Measurements from ENCODE around the gene METRNL.
"Not testable (repeated sequence)": the region's sequence is repeated elsewhere in the genome, so short reads cannot be mapped to it uniquely, and the experiment has no call there.

The METRNL gene

DNA sequence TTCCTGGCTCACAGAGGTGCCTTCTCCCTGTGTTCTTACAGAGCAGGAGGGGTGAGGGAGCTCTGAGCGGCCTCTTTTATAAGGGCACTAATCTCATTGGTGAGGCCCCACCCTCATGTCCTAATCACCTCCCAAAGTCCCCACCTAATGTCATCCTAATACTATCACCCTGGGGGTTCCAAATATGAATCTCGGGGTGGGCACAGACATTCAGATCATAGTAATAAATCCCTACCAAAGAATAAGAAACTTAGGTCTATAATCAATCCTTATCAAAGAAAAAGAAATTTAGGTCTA is 32.3 kb upstream of the METRNL start:
- peaks cover 28% of the 10 kb centered on the region; the same call in 1 of the 2 replicates for H3K36me3 ChIP-seq (ENCODE audit: low read depth)
- TF ChIP-seq, protein P1, sequence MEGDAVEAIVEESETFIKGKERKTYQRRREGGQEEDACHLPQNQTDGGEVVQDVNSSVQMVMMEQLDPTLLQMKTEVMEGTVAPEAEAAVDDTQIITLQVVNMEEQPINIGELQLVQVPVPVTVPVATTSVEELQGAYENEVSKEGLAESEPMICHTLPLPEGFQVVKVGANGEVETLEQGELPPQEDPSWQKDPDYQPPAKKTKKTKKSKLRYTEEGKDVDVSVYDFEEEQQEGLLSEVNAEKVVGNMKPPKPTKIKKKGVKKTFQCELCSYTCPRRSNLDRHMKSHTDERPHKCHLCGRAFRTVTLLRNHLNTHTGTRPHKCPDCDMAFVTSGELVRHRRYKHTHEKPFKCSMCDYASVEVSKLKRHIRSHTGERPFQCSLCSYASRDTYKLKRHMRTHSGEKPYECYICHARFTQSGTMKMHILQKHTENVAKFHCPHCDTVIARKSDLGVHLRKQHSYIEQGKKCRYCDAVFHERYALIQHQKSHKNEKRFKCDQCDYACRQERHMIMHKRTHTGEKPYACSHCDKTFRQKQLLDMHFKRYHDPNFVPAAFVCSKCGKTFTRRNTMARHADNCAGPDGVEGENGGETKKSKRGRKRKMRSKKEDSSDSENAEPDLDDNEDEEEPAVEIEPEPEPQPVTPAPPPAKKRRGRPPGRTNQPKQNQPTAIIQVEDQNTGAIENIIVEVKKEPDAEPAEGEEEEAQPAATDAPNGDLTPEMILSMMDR (IDR thresholded peaks at IDR 0.05; ENCODE audit: poor library complexity, severe bottlenecking) = no peak
- ATAC-seq (ENCODE audit: low read depth) (no peak), DNase-seq (ENCODE audit: low spot score) (no peak)
- H3K9me3 ChIP-seq (ENCODE audit: severe bottlenecking) = no peaks in the 10 kb centered on the region
- peaks cover 12% of the 10 kb centered on the region for H3K4me1 ChIP-seq (ENCODE audit: insufficient read depth, poor library complexity, severe bottlenecking)
- no peak overlapping the region for H3K27ac ChIP-seq (ENCODE audit: poor library complexity, severe bottlenecking)
- no peak overlapping the region for H3K4me3 ChIP-seq (ENCODE audit: severe bottlenecking)
- no peaks in the 10 kb centered on the region for H3K27me3 ChIP-seq (ENCODE audit: insufficient read depth, poor library complexity, severe bottlenecking)

DNA sequence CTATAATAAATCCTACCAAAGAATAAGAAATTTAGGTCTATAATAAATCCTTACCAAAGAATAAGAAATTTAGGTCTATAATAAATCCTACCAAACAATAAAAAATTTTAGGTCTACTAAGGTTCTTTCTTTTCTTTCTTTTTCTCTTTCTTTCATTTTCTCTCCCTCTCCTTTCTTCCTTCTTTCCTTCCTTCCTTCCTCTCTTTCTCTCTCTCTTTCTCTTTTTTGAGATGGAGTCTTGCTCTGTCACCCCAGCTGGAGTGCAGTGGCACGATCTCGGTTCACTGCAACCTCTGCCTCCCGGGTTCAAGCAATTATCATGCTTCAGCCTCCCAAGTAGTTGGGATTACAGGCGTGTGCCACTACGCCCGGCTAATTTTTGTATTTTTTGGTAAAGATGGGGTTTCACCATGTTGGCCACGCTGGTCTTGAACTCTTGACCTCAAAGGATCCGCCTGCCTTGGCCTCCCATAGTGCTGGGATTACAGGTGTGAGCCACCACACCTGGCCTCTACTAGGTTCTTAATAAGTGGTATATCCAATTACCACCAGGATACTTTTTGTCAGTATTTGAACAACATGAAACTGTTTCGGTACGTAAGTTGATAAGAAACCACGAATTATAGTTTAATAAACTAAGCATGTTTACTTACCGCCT is 31.5 kb upstream of the METRNL start:
- H3K9me3 ChIP-seq (ENCODE audit: severe bottlenecking); H3K27me3 ChIP-seq (ENCODE audit: insufficient read depth, poor library complexity, severe bottlenecking); ATAC-seq (ENCODE audit: low read depth); DNase-seq (ENCODE audit: low spot score); H3K4me3 ChIP-seq (ENCODE audit: severe bottlenecking): not testable (repeated sequence)
- Histone ChIP-seq H3K4me1 (ENCODE audit: insufficient read depth, poor library complexity, severe bottlenecking) (peaks cover 12% of the 10 kb centered on the region), H3K36me3 (ENCODE audit: low read depth) (peaks cover 23% of the 10 kb centered on the region; the same call in 1 of the 2 replicates), H3K27ac (ENCODE audit: poor library complexity, severe bottlenecking) (peak overlapping the region; percentile 50)

DNA sequence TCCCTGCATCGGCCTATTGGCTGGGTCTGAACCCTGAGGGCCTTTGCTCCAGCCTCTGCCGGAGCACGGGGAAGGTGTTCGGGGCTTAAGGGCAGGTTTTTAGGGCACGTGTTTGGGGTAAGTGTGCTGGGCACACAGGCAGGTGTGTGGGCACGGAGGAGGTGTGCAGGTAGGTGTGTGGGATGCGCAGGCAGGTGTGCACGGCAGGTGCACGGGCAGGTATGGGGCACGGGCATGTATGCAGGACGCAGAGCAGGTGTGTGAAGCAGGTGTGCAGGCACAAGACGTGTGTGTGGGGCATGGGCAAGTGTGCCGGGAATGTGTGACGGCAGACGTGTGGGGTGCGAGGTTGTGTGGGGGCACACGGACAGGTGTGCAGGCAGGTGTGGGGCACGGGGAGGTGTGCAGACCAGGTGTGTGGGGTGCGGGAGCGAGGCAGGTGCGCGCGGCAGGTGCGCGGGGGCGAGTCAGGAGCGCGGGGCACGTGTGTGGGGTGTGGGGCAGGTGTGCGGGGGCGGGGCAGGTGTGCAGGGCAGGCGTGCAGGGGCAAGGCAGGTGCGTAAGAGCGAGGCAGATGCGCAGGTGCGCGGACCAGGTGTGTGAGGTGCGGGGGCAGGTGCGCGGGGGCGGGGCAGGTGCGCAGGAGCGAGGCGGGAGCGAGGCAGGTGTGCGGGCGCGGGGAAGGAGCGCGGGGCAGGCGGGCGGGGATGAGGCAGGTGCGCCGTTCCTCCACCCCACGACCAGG is 28.6 kb upstream of the METRNL start:
- DNase-seq (ENCODE audit: low spot score) (no peak), ATAC-seq (ENCODE audit: low read depth) (no peak)
- Histone ChIP-seq H3K36me3 (ENCODE audit: low read depth) (peaks cover 15% of the 10 kb centered on the region; the same call in 1 of the 2 replicates), H3K27ac (ENCODE audit: poor library complexity, severe bottlenecking) (peak overlapping the region; percentile 26), H3K4me1 (ENCODE audit: insufficient read depth, poor library complexity, severe bottlenecking) (peaks cover 12% of the 10 kb centered on the region), H3K4me3 (ENCODE audit: severe bottlenecking) (peak overlapping the region; percentile 49), H3K27me3 (ENCODE audit: insufficient read depth, poor library complexity, severe bottlenecking) (no peaks in the 10 kb centered on the region), H3K9me3 (ENCODE audit: severe bottlenecking) (no peaks in the 10 kb centered on the region)
- TF ChIP-seq, protein P1 (IDR thresholded peaks at IDR 0.05; ENCODE audit: poor library complexity, severe bottlenecking) = no peak

DNA sequence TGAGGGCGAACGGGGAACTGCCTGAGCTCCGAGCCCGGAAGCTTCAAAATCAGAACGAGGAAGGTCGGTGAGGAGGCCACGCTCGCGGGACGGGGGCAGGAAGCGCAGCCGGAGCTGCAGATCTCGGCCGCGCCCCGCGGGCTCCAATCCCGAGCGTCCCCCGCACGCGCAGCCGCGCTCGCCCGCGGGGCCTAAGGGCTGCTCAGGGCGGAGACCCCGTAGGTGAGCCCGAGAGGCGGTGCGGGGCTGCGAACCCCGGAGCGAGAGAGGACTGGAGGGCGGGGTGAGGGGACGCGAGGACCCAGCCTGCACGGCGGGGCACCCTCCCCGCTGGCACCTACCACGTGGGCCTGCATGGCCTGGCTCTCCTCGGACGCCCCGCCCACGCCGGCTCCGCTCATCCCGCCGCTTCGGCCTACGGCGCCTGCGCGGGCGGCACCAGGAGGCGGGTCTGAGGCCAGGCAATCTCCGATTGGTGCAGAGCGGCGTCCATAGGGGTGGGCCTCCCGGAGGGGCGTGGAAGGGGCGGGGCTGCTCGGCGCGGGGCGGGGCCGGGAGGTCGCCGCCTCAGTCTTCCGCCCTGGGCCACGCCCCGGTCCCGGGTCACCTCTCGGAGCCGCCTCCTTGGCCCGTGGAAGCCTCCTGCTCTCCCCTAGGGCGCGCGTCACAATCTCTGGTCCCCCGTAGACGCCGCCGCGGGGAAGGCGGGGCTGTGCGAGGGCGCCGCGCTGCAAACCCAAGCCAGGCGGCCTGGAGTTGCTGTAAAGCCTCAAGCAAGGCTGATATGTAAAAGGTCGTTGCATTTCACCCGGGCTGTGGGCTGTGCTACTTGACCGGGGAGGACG is 27.8 kb upstream of the METRNL start:
- H3K27ac ChIP-seq (ENCODE audit: poor library complexity, severe bottlenecking) = peak overlapping the region; percentile 26
- H3K4me3 ChIP-seq (ENCODE audit: severe bottlenecking) = peak overlapping the region; percentile 49
- TF ChIP-seq, protein P1 (IDR thresholded peaks at IDR 0.05; ENCODE audit: poor library complexity, severe bottlenecking) = no peak
- peaks cover 17% of the 10 kb centered on the region for H3K4me1 ChIP-seq (ENCODE audit: insufficient read depth, poor library complexity, severe bottlenecking)
- no peaks in the 10 kb centered on the region for H3K27me3 ChIP-seq (ENCODE audit: insufficient read depth, poor library complexity, severe bottlenecking)
- peak; percentile 86 for ATAC-seq (ENCODE audit: low read depth)
- peaks cover 7% of the 10 kb centered on the region; the same call in 1 of the 2 replicates for H3K36me3 ChIP-seq (ENCODE audit: low read depth)
- DNase-seq (ENCODE audit: low spot score) = peak; percentile 94
- H3K9me3 ChIP-seq (ENCODE audit: severe bottlenecking) = no peaks in the 10 kb centered on the region

DNA sequence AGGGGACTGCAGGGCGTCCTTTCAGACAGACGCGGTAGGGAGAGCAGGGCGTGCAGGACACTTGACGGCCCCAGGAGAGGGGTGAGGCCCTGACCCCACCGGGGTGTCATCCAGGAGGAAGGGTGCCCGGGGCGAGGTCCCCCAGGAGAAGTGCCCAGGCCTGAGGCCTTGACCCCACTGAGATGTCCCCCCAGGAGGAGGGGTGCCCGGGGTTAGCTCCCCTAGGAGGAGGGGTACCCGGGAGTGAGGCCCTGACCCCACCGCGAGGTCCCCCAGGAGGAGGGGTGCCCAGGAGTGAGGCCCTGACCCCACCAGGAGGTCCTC is 27.2 kb upstream of the METRNL start:
- ATAC-seq (ENCODE audit: low read depth) (no peak), DNase-seq (ENCODE audit: low spot score) (no peak)
- peak overlapping the region; percentile 26 for H3K27ac ChIP-seq (ENCODE audit: poor library complexity, severe bottlenecking)
- no peaks in the 10 kb centered on the region for H3K9me3 ChIP-seq (ENCODE audit: severe bottlenecking)
- TF ChIP-seq, protein P1 (IDR thresholded peaks at IDR 0.05; ENCODE audit: poor library complexity, severe bottlenecking) = no peak
- peak overlapping the region; percentile 49 for H3K4me3 ChIP-seq (ENCODE audit: severe bottlenecking)
- H3K36me3 ChIP-seq (ENCODE audit: low read depth) = 0 out of 2 replicates have a peak, but pooled peaks cover 3% of the 10 kb centered on the region
- H3K27me3 ChIP-seq (ENCODE audit: insufficient read depth, poor library complexity, severe bottlenecking) = no peaks in the 10 kb centered on the region
- peaks cover 18% of the 10 kb centered on the region for H3K4me1 ChIP-seq (ENCODE audit: insufficient read depth, poor library complexity, severe bottlenecking)

Measured in RWPE2 (cell line).